IMR-90 (cell line): ENCODE measurements around the gene PSMC4. TPM values are rescaled to one million over a fixed set of nuclear protein-coding genes. Genes with fewer than 3 reads are reported as not detected.

Experiments
- ATAC-seq: fragments of 200-7000 bp; cut with Tn5 transposase; 2 replicates; pipeline ENCODE4 v1.9.1; 2020; ENCODE audit warnings: low read depth, mild to moderate bottlenecking, moderate library complexity
- BruUV-seq: library from RNA; stranded (reverse); fragments of 400-500 nt; replicated peaks from 2 replicates; lab custom pipeline; 2021; lab: Mats Ljungman, UMichigan
- CTCF ChIA-PET: fragments of 300-600 bp; formaldehyde crosslinking; extraction: SDS; loops from one replicate; lab custom pipeline; 2021; ENCODE audit warnings: antibody characterized with exemption; lab: Yijun Ruan, JAX
- POLR2A ChIA-PET: fragments of 300-600 bp; sonication (Branson Sonifier 250); formaldehyde crosslinking; loops from one replicate; lab custom pipeline; 2022; ENCODE audit warnings: antibody characterized with exemption; ENCODE audit not compliant: unreplicated experiment; lab: Charles Lee
- DNase-seq: peaks from one replicate; pipeline ENCODE4 v3.0.0; 2013
- H2AFZ ChIP-seq: replicated peaks from 2 replicates; pipeline ENCODE3; 2013; ENCODE audit warnings: low read length, mild to moderate bottlenecking; ENCODE audit not compliant: poor library complexity
- H2AK5ac ChIP-seq: 2 replicates; pipeline ENCODE4 v1.6.1; 2013; ENCODE audit warnings: low read depth, low read length, inconsistent platforms
- H2AK9ac ChIP-seq: replicated peaks from 2 replicates; pipeline ENCODE3; 2013; ENCODE audit warnings: mild to moderate bottlenecking, low read depth, low read length, moderate library complexity; ENCODE audit not compliant: poor library complexity
- H2BK120ac ChIP-seq: 2 replicates; pipeline ENCODE4 v1.6.1; 2013; ENCODE audit warnings: low read depth, low read length, inconsistent platforms
- H2BK15ac ChIP-seq: 3 replicates; pipeline ENCODE4 v1.6.1; 2013; ENCODE audit warnings: low read depth, low read length, inconsistent platforms
- H2BK20ac ChIP-seq: 2 replicates; pipeline ENCODE4 v1.6.1; 2013; ENCODE audit warnings: low read depth, mild to moderate bottlenecking, inconsistent platforms, low read length, moderate library complexity
- H2BK5ac ChIP-seq: 2 replicates; pipeline ENCODE4 v1.6.1; 2013; ENCODE audit warnings: mild to moderate bottlenecking, low read depth, low read length, inconsistent platforms; ENCODE audit not compliant: poor library complexity, severe bottlenecking
- H3K14ac ChIP-seq: replicated peaks from 2 replicates; pipeline ENCODE4 v1.6.1; 2013; ENCODE audit warnings: low read depth, low read length, inconsistent platforms
- H3K18ac ChIP-seq: 2 replicates; pipeline ENCODE4 v1.6.1; 2013; ENCODE audit warnings: low read depth, low read length, control low read depth
- H3K23ac ChIP-seq: 2 replicates; pipeline ENCODE4 v1.6.1; 2013; ENCODE audit warnings: low read depth, low read length, inconsistent platforms
- H3K27ac ChIP-seq: 2 replicates; pipeline ENCODE4 v1.5.1; 2013; ENCODE audit warnings: mild to moderate bottlenecking, control low read depth, low read length; ENCODE audit not compliant: insufficient read depth
- H3K27me3 ChIP-seq: 2 replicates; pipeline ENCODE4 v1.6.1; 2013; ENCODE audit warnings: low read length; ENCODE audit not compliant: control insufficient read depth, insufficient read depth
- H3K36me3 ChIP-seq: 2 replicates; pipeline ENCODE4 v1.6.1; 2013; ENCODE audit warnings: low read length, mixed read lengths; ENCODE audit not compliant: control insufficient read depth, insufficient read depth
- H3K4ac ChIP-seq: 2 replicates; pipeline ENCODE4 v1.6.1; 2013; ENCODE audit warnings: low read depth, low read length, inconsistent platforms
- H3K4me1 ChIP-seq: 2 replicates; pipeline ENCODE4 v1.6.1; 2013; ENCODE audit warnings: low read length, mixed read lengths; ENCODE audit not compliant: control insufficient read depth, insufficient read depth
- H3K4me2 ChIP-seq: 2 replicates; pipeline ENCODE4 v1.6.1; 2013; ENCODE audit warnings: low read depth, mild to moderate bottlenecking, control low read depth, low read length, moderate library complexity
- H3K4me3 ChIP-seq: 2 replicates; pipeline ENCODE4 v1.5.1; 2013; ENCODE audit warnings: low read depth, mild to moderate bottlenecking, control low read depth, low read length, moderate library complexity; ENCODE audit not compliant: insufficient read depth
- H3K56ac ChIP-seq: 2 replicates; pipeline ENCODE4 v1.6.1; 2013; ENCODE audit warnings: low read length, inconsistent platforms; ENCODE audit not compliant: insufficient read depth; ENCODE audit errors: extremely low read depth
- H3K79me1 ChIP-seq, 2 experiments: 2 replicates each; pipeline ENCODE4 v1.6.1; 2013; ENCODE audit warnings: low read length in 2 of 2, inconsistent platforms in 1 of 2, low read depth in 1 of 2
- H3K9ac ChIP-seq: 2 replicates; pipeline ENCODE4 v1.6.1; 2013; ENCODE audit warnings: low read depth, low read length, control low read depth
- H3K9me1 ChIP-seq: 2 replicates; pipeline ENCODE4 v1.6.1; 2013; ENCODE audit warnings: low read length, inconsistent platforms; ENCODE audit not compliant: insufficient read depth
- H3K9me3 ChIP-seq: 2 replicates; pipeline ENCODE4 v1.6.1; 2013; ENCODE audit warnings: low read length; ENCODE audit not compliant: control insufficient read depth, insufficient read depth
- H4K20me1 ChIP-seq: 2 replicates; pipeline ENCODE4 v1.6.1; 2013; ENCODE audit warnings: low read length, inconsistent platforms; ENCODE audit not compliant: insufficient read depth
- H4K5ac ChIP-seq: 2 replicates; pipeline ENCODE4 v1.6.1; 2013; ENCODE audit warnings: mild to moderate bottlenecking, low read depth, low read length, control low read depth
- H4K8ac ChIP-seq, 2 experiments: 2 replicates each; pipeline ENCODE4 v1.6.1; 2013; ENCODE audit warnings: low read depth in 2 of 2, low read length in 2 of 2, control low read depth in 1 of 2, inconsistent platforms in 1 of 2
- H4K91ac ChIP-seq: 2 replicates; pipeline ENCODE4 v1.6.1; 2013; ENCODE audit warnings: low read depth, low read length, inconsistent platforms; ENCODE audit not compliant: insufficient read depth
- BHLHE40 ChIP-seq: fragments of 150-350 bp; IDR thresholded peaks from 2 replicates; pipeline ENCODE4 v1.6.1; 2016; ENCODE audit warnings: mild to moderate bottlenecking, low read depth, low read length
- CHD1 ChIP-seq: IDR thresholded peaks from 2 replicates; pipeline ENCODE4 v1.6.1; 2012; ENCODE audit warnings: low read depth, low read length, improper control_type of control experiment
- CTCF ChIP-seq: conservative IDR thresholded peaks from 2 replicates; pipeline ENCODE4 v1.5.1; 2012; ENCODE audit warnings: mild to moderate bottlenecking, low read depth, low read length, improper control_type of control experiment
- ELK1 ChIP-seq: fragments of 150-350 bp; IDR thresholded peaks from 2 replicates; pipeline ENCODE4 v1.6.1; 2016; ENCODE audit warnings: low read depth, mild to moderate bottlenecking, low read length, moderate library complexity, borderline replicate concordance
- FOS ChIP-seq: fragments of 150-350 bp; IDR thresholded peaks from 2 replicates; pipeline ENCODE4 v1.6.1; 2016; ENCODE audit warnings: low read depth, low read length
- MAZ ChIP-seq: IDR thresholded peaks from 2 replicates; pipeline ENCODE4 v1.6.1; 2012; ENCODE audit warnings: low read depth, mild to moderate bottlenecking, low read length, improper control_type of control experiment, moderate library complexity, borderline replicate concordance
- MXI1 ChIP-seq: IDR thresholded peaks from 2 replicates; pipeline ENCODE4 v1.6.1; 2012; ENCODE audit warnings: low read depth, mild to moderate bottlenecking, low read length, moderate library complexity, borderline replicate concordance
- NFE2L2 ChIP-seq: fragments of 150-350 bp; IDR thresholded peaks from 2 replicates; pipeline ENCODE4 v1.6.1; 2016; ENCODE audit warnings: low read depth, mild to moderate bottlenecking, low read length
- POLR2A ChIP-seq: IDR thresholded peaks from 2 replicates; pipeline ENCODE4 v1.6.1; 2012; ENCODE audit warnings: mild to moderate bottlenecking, low read depth, low read length
- RCOR1 ChIP-seq: IDR thresholded peaks from 2 replicates; pipeline ENCODE4 v1.6.1; 2012; ENCODE audit warnings: mild to moderate bottlenecking, low read length, improper control_type of control experiment; ENCODE audit not compliant: insufficient replicate concordance
- RFX5 ChIP-seq: IDR thresholded peaks from 2 replicates; pipeline ENCODE4 v1.8.0; 2012; ENCODE audit warnings: low read depth, mild to moderate bottlenecking, low read length, moderate library complexity
- SMC3 ChIP-seq: fragments of 150-350 bp; IDR thresholded peaks from 2 replicates; pipeline ENCODE4 v1.6.1; 2016; ENCODE audit warnings: low read depth, mild to moderate bottlenecking, antibody characterized with exemption, low read length, moderate library complexity
- WGBS, 2 experiments: methylation state at CpG; one replicate each; pipeline versions ENCODE4 v1.1.5 to v1.1.7; 2013; ENCODE audit warnings: missing lambda C conversion rate in 2 of 2; ENCODE audit not compliant: insufficient read length in 1 of 2; ENCODE audit errors: extremely low coverage in 2 of 2; 5-methylcytosine and 5-hydroxymethylcytosine counted together
- dilution Hi-C: fragments of 300-500 bp; cut with HindIII; formaldehyde crosslinking; loops from one replicate; pipeline ENCODE4 v1.14.3; 2018; ENCODE audit warnings: low sequenced_read_pairs; ENCODE audit not compliant: unreplicated experiment
- in situ Hi-C: fragments of 300-500 bp; cut with MboI; formaldehyde crosslinking; loops from 3 replicates; pipeline ENCODE4 v1.14.3; 2019; ENCODE audit warnings: low sequenced_read_pairs, inconsistent platforms, mixed read lengths
- intact Hi-C: fragments of 100-400 bp; cut with micrococcal nuclease; formaldehyde crosslinking; loops from 2 replicates; pipeline ENCODE4 v1.10.0; 2022
- polyA plus RNA-seq, 3 experiments: library from polyadenylated mRNA; depleted of rRNA; stranded (reverse); fragments of >200 nt; gene quantifications; 2 replicates each; pipeline ENCODE4 v1.2.3, GENCODE V29; 2012; ENCODE audit warnings: low replicate concordance in 1 of 3
- total RNA-seq: library from RNA; depleted of rRNA; stranded (reverse); fragments of >200 nt; gene quantifications from 2 replicates; pipeline ENCODE4 v1.2.3, GENCODE V29; 2012
- TF ChIP-seq, protein P1 (sequence below): fragments of 150-350 bp; IDR thresholded peaks from 2 replicates; pipeline ENCODE4 v1.6.1; 2017; ENCODE audit warnings: mild to moderate bottlenecking, antibody characterized with exemption, low read length, low read depth

Gene PSMC4
- total and polyA plus RNA-seq, 2 of the 4 experiments (the other 2 are of a cell fraction) = 148 to 216 TPM

- H3K36me3 ChIP-seq = peaks cover 5% of the 10 kb centered on the region
- H2BK120ac ChIP-seq = no peak overlapping the region
- intact Hi-C loops (no loop called here), in situ Hi-C loops (loop anchor here (5.0 kb wide), 1 partner anchor 175 kb away; no protein-coding TSS in a partner anchor), dilution Hi-C loops (no loop called here)
- CTCF ChIA-PET = no interaction called here
- no peak overlapping the region for H2AK5ac ChIP-seq
- no peak overlapping the region for H3K4me3 ChIP-seq
- H3K27ac ChIP-seq = no peak overlapping the region
- peaks cover 4% of the 10 kb centered on the region; the same call in 1 of the 2 replicates for H4K20me1 ChIP-seq
- H4K91ac ChIP-seq = no peak overlapping the region
- no peaks in the 10 kb centered on the region for H3K9me1 ChIP-seq
- no peak overlapping the region for H3K4ac ChIP-seq
- no peak overlapping the region for H4K8ac ChIP-seq
- no peaks in the 10 kb centered on the region for H3K9me3 ChIP-seq
- DNase-seq = no peak
- H3K56ac ChIP-seq = no peak overlapping the region
- H3K79me1 ChIP-seq = peaks cover 11 to 21% of the 10 kb centered on the region in 2 experiments
- no peak overlapping the region for H4K5ac ChIP-seq
- no peak overlapping the region for H2AK9ac ChIP-seq
- no peak for ATAC-seq
- no CpG with 5 or more reads among the region's 9 CpGs for WGBS, 2 experiments
- no peaks in the 10 kb centered on the region for H3K27me3 ChIP-seq
- BruUV-seq = no TSS peak
- no peak overlapping the region for H2AFZ ChIP-seq
- POLR2A ChIA-PET = no interaction called here
- no peak overlapping the region for H3K18ac ChIP-seq
- H3K9ac ChIP-seq = no peak overlapping the region
- H2BK20ac ChIP-seq = no peak overlapping the region
- H2BK15ac ChIP-seq = no peak overlapping the region
- H2BK5ac ChIP-seq = no peak overlapping the region
- H3K23ac ChIP-seq = no peak overlapping the region
- no peak for TF ChIP-seq RCOR1
- no peak for TF ChIP-seq FOS
- no peak for TF ChIP-seq NFE2L2
- no peak for TF ChIP-seq MAZ
- TF ChIP-seq RFX5 = no peak
- TF ChIP-seq ELK1 = no peak
- TF ChIP-seq CHD1 = no peak
- TF ChIP-seq MXI1 = no peak
- TF ChIP-seq, protein P1, sequence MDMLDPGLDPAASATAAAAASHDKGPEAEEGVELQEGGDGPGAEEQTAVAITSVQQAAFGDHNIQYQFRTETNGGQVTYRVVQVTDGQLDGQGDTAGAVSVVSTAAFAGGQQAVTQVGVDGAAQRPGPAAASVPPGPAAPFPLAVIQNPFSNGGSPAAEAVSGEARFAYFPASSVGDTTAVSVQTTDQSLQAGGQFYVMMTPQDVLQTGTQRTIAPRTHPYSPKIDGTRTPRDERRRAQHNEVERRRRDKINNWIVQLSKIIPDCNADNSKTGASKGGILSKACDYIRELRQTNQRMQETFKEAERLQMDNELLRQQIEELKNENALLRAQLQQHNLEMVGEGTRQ = no peak
- no peak for TF ChIP-seq CTCF
- TF ChIP-seq SMC3 = no peak
- no peak for TF ChIP-seq BHLHE40
- TF ChIP-seq POLR2A = no peak
- H3K14ac ChIP-seq = no peak overlapping the region
- peaks cover 2% of the 10 kb centered on the region; the same call in 1 of the 2 replicates for H3K4me1 ChIP-seq
- no peak overlapping the region for H3K4me2 ChIP-seq
Observed at GRCh38 chr19:39967561-39967960, 3.4 kb upstream of the PSMC4 start.
